Subcutaneous abdominal adipose tissue (tissue), 5 donors: Measurements from ENCODE around the gene SSTR5.

ENCODE experiments used
- H3K27ac ChIP-seq: one replicate; pipeline ENCODE4 v1.7.0; 2013; ENCODE audit warnings: low read depth, mild to moderate bottlenecking, inconsistent platforms, low read length, moderate library complexity
- H3K27me3 ChIP-seq, 5 donors: one replicate each; pipeline ENCODE4 v1.7.0; 2013; ENCODE audit warnings: low read length in 5 of 5, inconsistent platforms in 1 of 5; ENCODE audit not compliant: control insufficient read depth in 5 of 5, insufficient read depth in 4 of 5
- H3K36me3 ChIP-seq, 5 donors: one replicate each; pipeline ENCODE4 v1.7.0; 2013; ENCODE audit warnings: low read length in 5 of 5; ENCODE audit not compliant: control insufficient read depth in 5 of 5, insufficient read depth in 5 of 5
- H3K4me1 ChIP-seq, 5 donors: one replicate each; pipeline ENCODE4 v1.7.0; 2013; ENCODE audit warnings: low read length in 5 of 5, mild to moderate bottlenecking in 3 of 5, moderate library complexity in 1 of 5; ENCODE audit not compliant: control insufficient read depth in 5 of 5, insufficient read depth in 5 of 5
- H3K4me3 ChIP-seq, 5 donors: one replicate each; pipeline ENCODE4 v1.7.0; 2013; ENCODE audit warnings: low read length in 5 of 5, low read depth in 1 of 5
- H3K9ac ChIP-seq, 5 donors: one replicate each; pipeline ENCODE4 v1.7.0; 2013; ENCODE audit warnings: low read length in 5 of 5, mild to moderate bottlenecking in 4 of 5, moderate library complexity in 3 of 5
- H3K9me3 ChIP-seq, 5 donors: one replicate each; pipeline ENCODE4 v1.7.0; 2013; ENCODE audit warnings: low read length in 5 of 5; ENCODE audit not compliant: control insufficient read depth in 5 of 5
- donor health status: healthy.
- donor health status: healthy.
- donor health status: healthy.
- donor health status: healthy.
- donor health status: healthy.

SSTR5 gene

GRCh38 chr16:1030473-1030901 lies 42.1 kb upstream of the SSTR5 start:
- Histone ChIP-seq H3K4me1 (no peaks in the 10 kb centered on the region), H3K9ac (no peak overlapping the region), H3K36me3 (no peaks in the 10 kb centered on the region), H3K27me3 (peaks cover 10 to 34% (median 21%) of the 10 kb centered on the region in 5 donors), H3K4me3 (no peak overlapping the region), H3K27ac (no peak overlapping the region), H3K9me3 (peaks cover 0 to 12% (median 0%) of the 10 kb centered on the region in 5 donors)

GRCh38 chr16:1031666-1032065 lies 40.9 kb upstream of the SSTR5 start:
- H3K9ac ChIP-seq: no peak overlapping the region
- no peak overlapping the region for H3K27ac ChIP-seq
- H3K36me3 ChIP-seq: no peaks in the 10 kb centered on the region
- H3K4me3 ChIP-seq: no peak overlapping the region
- H3K27me3 ChIP-seq: peaks cover 9 to 45% (median 26%) of the 10 kb centered on the region in 5 donors
- H3K4me1 ChIP-seq: no peaks in the 10 kb centered on the region
- H3K9me3 ChIP-seq: peaks cover 0 to 12% (median 0%) of the 10 kb centered on the region in 5 donors

GRCh38 chr16:1032607-1033006 lies 39.9 kb upstream of the SSTR5 start:
- H3K9me3 ChIP-seq: peaks cover 0 to 12% (median 0%) of the 10 kb centered on the region in 5 donors
- H3K4me3 ChIP-seq: no peak overlapping the region
- H3K9ac ChIP-seq: no peak overlapping the region
- no peaks in the 10 kb centered on the region for H3K4me1 ChIP-seq
- H3K36me3 ChIP-seq: no peaks in the 10 kb centered on the region
- no peak overlapping the region for H3K27ac ChIP-seq
- peaks cover 7 to 52% (median 33%) of the 10 kb centered on the region in 5 donors for H3K27me3 ChIP-seq

GRCh38 chr16:1033128-1033679 lies 39.3 kb upstream of the SSTR5 start:
- H3K27ac ChIP-seq: no peak overlapping the region
- no peaks in the 10 kb centered on the region for H3K4me1 ChIP-seq
- H3K9me3 ChIP-seq: peaks cover 0 to 12% (median 0%) of the 10 kb centered on the region in 5 donors
- no peaks in the 10 kb centered on the region for H3K36me3 ChIP-seq
- no peak overlapping the region for H3K9ac ChIP-seq
- H3K27me3 ChIP-seq: peaks cover 12 to 53% (median 36%) of the 10 kb centered on the region in 5 donors
- H3K4me3 ChIP-seq: no peak overlapping the region

GRCh38 chr16:1034230-1035065 lies 38.1 kb upstream of the SSTR5 start:
- no peaks in the 10 kb centered on the region for H3K4me1 ChIP-seq
- H3K4me3 ChIP-seq: no peak overlapping the region
- no peak overlapping the region for H3K9ac ChIP-seq
- H3K36me3 ChIP-seq: no peaks in the 10 kb centered on the region
- H3K9me3 ChIP-seq: peaks cover 0 to 12% (median 0%) of the 10 kb centered on the region in 5 donors
- H3K27me3 ChIP-seq: peaks cover 18 to 57% (median 40%) of the 10 kb centered on the region in 5 donors
- no peak overlapping the region for H3K27ac ChIP-seq

GRCh38 chr16:1035066-1035415 lies 37.5 kb upstream of the SSTR5 start:
- Histone ChIP-seq H3K36me3 (no peaks in the 10 kb centered on the region), H3K4me3 (no peak overlapping the region), H3K9me3 (peaks cover 0 to 12% (median 0%) of the 10 kb centered on the region in 5 donors), H3K4me1 (no peaks in the 10 kb centered on the region), H3K9ac (no peak overlapping the region), H3K27me3 (peaks cover 22 to 60% (median 45%) of the 10 kb centered on the region in 5 donors), H3K27ac (no peak overlapping the region)

GRCh38 chr16:1036166-1036565 lies 36.4 kb upstream of the SSTR5 start:
- H3K4me1 ChIP-seq: no peaks in the 10 kb centered on the region
- H3K9ac ChIP-seq: no peak overlapping the region
- peaks cover 0 to 12% (median 0%) of the 10 kb centered on the region in 5 donors for H3K9me3 ChIP-seq
- no peaks in the 10 kb centered on the region for H3K36me3 ChIP-seq
- H3K4me3 ChIP-seq: no peak overlapping the region
- no peak overlapping the region for H3K27ac ChIP-seq
- peaks cover 21 to 56% (median 41%) of the 10 kb centered on the region in 5 donors for H3K27me3 ChIP-seq

- Histone ChIP-seq H3K9ac (no peak overlapping the region), H3K9me3 (peaks cover 2 to 17% (median 5%) of the 10 kb centered on the region in 5 donors), H3K27me3 (peaks cover 15 to 52% (median 44%) of the 10 kb centered on the region in 5 donors), H3K36me3 (no peaks in the 10 kb centered on the region), H3K4me3 (no peak overlapping the region), H3K4me1 (no peaks in the 10 kb centered on the region), H3K27ac (no peak overlapping the region)
Measured at GRCh38 chr16:1036726-1037393, 35.7 kb upstream of the SSTR5 start.

GRCh38 chr16:1037394-1038257 lies 34.9 kb upstream of the SSTR5 start:
- Histone ChIP-seq H3K4me1 (no peaks in the 10 kb centered on the region), H3K4me3 (no peak overlapping the region), H3K9me3 (peaks cover 2 to 22% (median 6%) of the 10 kb centered on the region in 5 donors), H3K36me3 (no peaks in the 10 kb centered on the region), H3K27ac (no peak overlapping the region), H3K9ac (no peak overlapping the region), H3K27me3 (peaks cover 21 to 56% (median 51%) of the 10 kb centered on the region in 5 donors)
